ENCODE measurements around the gene MMP17.
"Not testable (repeated sequence)": the region's sequence is repeated elsewhere in the genome, so short reads cannot be mapped to it uniquely, and the experiment has no call there.

Gene MMP17

GRCh38 chr12:131801254-131801866, 26.8 kb upstream of the MMP17 start:
- peaks cover 5% of the 10 kb centered on the region for H3K4me1 ChIP-seq (ENCODE audit: control insufficient read depth, low read depth, low read length)
- no peaks in the 10 kb centered on the region for H3K9me3 ChIP-seq (ENCODE audit: control insufficient read depth, low read depth, low read length)
- H3K27me3 ChIP-seq (ENCODE audit: control insufficient read depth, insufficient read depth, low read length), result no peaks in the 10 kb centered on the region
- no peak overlapping the region for H3K9ac ChIP-seq (ENCODE audit: low read length)
- no peak overlapping the region for H3K4me3 ChIP-seq (ENCODE audit: low read length)
- H3K36me3 ChIP-seq (ENCODE audit: control insufficient read depth, low read depth, low read length), result peaks cover 22% of the 10 kb centered on the region
- no peak overlapping the region for H3K27ac ChIP-seq (ENCODE audit: low read length)

- Histone ChIP-seq H3K9ac (ENCODE audit: low read length) (no peak overlapping the region), H3K4me3 (ENCODE audit: low read length) (no peak overlapping the region), H3K9me3 (ENCODE audit: control insufficient read depth, low read depth, low read length) (no peaks in the 10 kb centered on the region), H3K27ac (ENCODE audit: low read length) (no peak overlapping the region), H3K36me3 (ENCODE audit: control insufficient read depth, low read depth, low read length) (peaks cover 11% of the 10 kb centered on the region), H3K4me1 (ENCODE audit: control insufficient read depth, low read depth, low read length) (no peaks in the 10 kb centered on the region), H3K27me3 (ENCODE audit: control insufficient read depth, insufficient read depth, low read length) (no peaks in the 10 kb centered on the region)
Observed at GRCh38 chr12:131803961-131804521, 24.2 kb upstream of the MMP17 start.

GRCh38 chr12:131805421-131805820, 22.8 kb upstream of the MMP17 start:
- H3K9me3 ChIP-seq (ENCODE audit: control insufficient read depth, low read depth, low read length), result no peaks in the 10 kb centered on the region

GRCh38 chr12:131806674-131807073, 21.5 kb upstream of the MMP17 start:
- Histone ChIP-seq H3K4me1 (ENCODE audit: control insufficient read depth, low read depth, low read length) (no peaks in the 10 kb centered on the region), H3K4me3 (ENCODE audit: low read length) (no peak overlapping the region)

More at GRCh38 chr12:131805421-131805820, 22.8 kb upstream of the MMP17 start:
- Histone ChIP-seq H3K4me3 (ENCODE audit: low read length) (no peak overlapping the region), H3K4me1 (ENCODE audit: control insufficient read depth, low read depth, low read length) (no peaks in the 10 kb centered on the region), H3K27me3 (ENCODE audit: control insufficient read depth, insufficient read depth, low read length) (no peaks in the 10 kb centered on the region), H3K27ac (ENCODE audit: low read length) (no peak overlapping the region), H3K9ac (ENCODE audit: low read length) (no peak overlapping the region), H3K36me3 (ENCODE audit: control insufficient read depth, low read depth, low read length) (peaks cover 4% of the 10 kb centered on the region)

GRCh38 chr12:131808744-131809371, 19.3 kb upstream of the MMP17 start:
- no peaks in the 10 kb centered on the region for H3K27me3 ChIP-seq (ENCODE audit: control insufficient read depth, insufficient read depth, low read length)
- H3K27ac ChIP-seq (ENCODE audit: low read length), result no peak overlapping the region
- no peak overlapping the region for H3K4me3 ChIP-seq (ENCODE audit: low read length)
- no peaks in the 10 kb centered on the region for H3K36me3 ChIP-seq (ENCODE audit: control insufficient read depth, low read depth, low read length)
- no peaks in the 10 kb centered on the region for H3K9me3 ChIP-seq (ENCODE audit: control insufficient read depth, low read depth, low read length)
- H3K4me1 ChIP-seq (ENCODE audit: control insufficient read depth, low read depth, low read length), result no peaks in the 10 kb centered on the region
- no peak overlapping the region for H3K9ac ChIP-seq (ENCODE audit: low read length)

More at GRCh38 chr12:131806674-131807073, 21.5 kb upstream of the MMP17 start:
- H3K27ac ChIP-seq (ENCODE audit: low read length), result no peak overlapping the region
- no peaks in the 10 kb centered on the region for H3K9me3 ChIP-seq (ENCODE audit: control insufficient read depth, low read depth, low read length)
- no peak overlapping the region for H3K9ac ChIP-seq (ENCODE audit: low read length)
- no peaks in the 10 kb centered on the region for H3K27me3 ChIP-seq (ENCODE audit: control insufficient read depth, insufficient read depth, low read length)
- no peaks in the 10 kb centered on the region for H3K36me3 ChIP-seq (ENCODE audit: control insufficient read depth, low read depth, low read length)

- not testable (repeated sequence) for H3K4me3 ChIP-seq (ENCODE audit: low read length); H3K9ac ChIP-seq (ENCODE audit: low read length); H3K9me3 ChIP-seq (ENCODE audit: control insufficient read depth, low read depth, low read length); H3K36me3 ChIP-seq (ENCODE audit: control insufficient read depth, low read depth, low read length); H3K27me3 ChIP-seq (ENCODE audit: control insufficient read depth, insufficient read depth, low read length); H3K27ac ChIP-seq (ENCODE audit: low read length); H3K4me1 ChIP-seq (ENCODE audit: control insufficient read depth, low read depth, low read length)
Observed at GRCh38 chr12:131809476-131810254, 18.5 kb upstream of the MMP17 start.

GRCh38 chr12:131810726-131811125, 17.5 kb upstream of the MMP17 start:
- H3K9ac ChIP-seq (ENCODE audit: low read length), result no peak overlapping the region
- H3K4me3 ChIP-seq (ENCODE audit: low read length), result no peak overlapping the region
- H3K36me3 ChIP-seq (ENCODE audit: control insufficient read depth, low read depth, low read length), result no peaks in the 10 kb centered on the region
- H3K27ac ChIP-seq (ENCODE audit: low read length), result no peak overlapping the region
- no peaks in the 10 kb centered on the region for H3K4me1 ChIP-seq (ENCODE audit: control insufficient read depth, low read depth, low read length)
- H3K27me3 ChIP-seq (ENCODE audit: control insufficient read depth, insufficient read depth, low read length), result no peaks in the 10 kb centered on the region
- no peaks in the 10 kb centered on the region for H3K9me3 ChIP-seq (ENCODE audit: control insufficient read depth, low read depth, low read length)

GRCh38 chr12:131815131-131815530, 13.1 kb upstream of the MMP17 start:
- Histone ChIP-seq H3K4me3 (ENCODE audit: low read length) (no peak overlapping the region), H3K36me3 (ENCODE audit: control insufficient read depth, low read depth, low read length) (no peaks in the 10 kb centered on the region), H3K27ac (ENCODE audit: low read length) (no peak overlapping the region), H3K27me3 (ENCODE audit: control insufficient read depth, insufficient read depth, low read length) (no peaks in the 10 kb centered on the region), H3K9me3 (ENCODE audit: control insufficient read depth, low read depth, low read length) (no peaks in the 10 kb centered on the region), H3K9ac (ENCODE audit: low read length) (no peak overlapping the region), H3K4me1 (ENCODE audit: control insufficient read depth, low read depth, low read length) (no peaks in the 10 kb centered on the region)

- no peaks in the 10 kb centered on the region for H3K9me3 ChIP-seq (ENCODE audit: control insufficient read depth, low read depth, low read length)
Observed at GRCh38 chr12:131816495-131816894, 11.7 kb upstream of the MMP17 start.

GRCh38 chr12:131817241-131817640, 11.0 kb upstream of the MMP17 start:
- H3K27me3 ChIP-seq (ENCODE audit: control insufficient read depth, insufficient read depth, low read length), result no peaks in the 10 kb centered on the region
- no peaks in the 10 kb centered on the region for H3K9me3 ChIP-seq (ENCODE audit: control insufficient read depth, low read depth, low read length)
- no peak overlapping the region for H3K27ac ChIP-seq (ENCODE audit: low read length)
- no peak overlapping the region for H3K9ac ChIP-seq (ENCODE audit: low read length)
- no peaks in the 10 kb centered on the region for H3K36me3 ChIP-seq (ENCODE audit: control insufficient read depth, low read depth, low read length)
- H3K4me1 ChIP-seq (ENCODE audit: control insufficient read depth, low read depth, low read length), result no peaks in the 10 kb centered on the region
- H3K4me3 ChIP-seq (ENCODE audit: low read length), result no peak overlapping the region

More at GRCh38 chr12:131816495-131816894, 11.7 kb upstream of the MMP17 start:
- Histone ChIP-seq H3K4me3 (ENCODE audit: low read length) (no peak overlapping the region), H3K27ac (ENCODE audit: low read length) (no peak overlapping the region), H3K27me3 (ENCODE audit: control insufficient read depth, insufficient read depth, low read length) (no peaks in the 10 kb centered on the region), H3K4me1 (ENCODE audit: control insufficient read depth, low read depth, low read length) (no peaks in the 10 kb centered on the region), H3K9ac (ENCODE audit: low read length) (no peak overlapping the region), H3K36me3 (ENCODE audit: control insufficient read depth, low read depth, low read length) (no peaks in the 10 kb centered on the region)

GRCh38 chr12:131818821-131819585, 9.2 kb upstream of the MMP17 start:
- Histone ChIP-seq H3K9ac (ENCODE audit: low read length) (no peak overlapping the region), H3K9me3 (ENCODE audit: control insufficient read depth, low read depth, low read length) (no peaks in the 10 kb centered on the region), H3K4me3 (ENCODE audit: low read length) (no peak overlapping the region), H3K27ac (ENCODE audit: low read length) (no peak overlapping the region), H3K36me3 (ENCODE audit: control insufficient read depth, low read depth, low read length) (no peaks in the 10 kb centered on the region), H3K27me3 (ENCODE audit: control insufficient read depth, insufficient read depth, low read length) (no peaks in the 10 kb centered on the region), H3K4me1 (ENCODE audit: control insufficient read depth, low read depth, low read length) (no peaks in the 10 kb centered on the region)

Measured in iPS-18a (cell line).